Mesenchymal stem cell (in vitro differentiated cells and primary cell): Measurements from ENCODE around the gene TOMM34.

Experiments
- DNase-seq: peaks from one replicate; pipeline ENCODE4 v3.0.0-alpha.2; 2013
- H2AFZ ChIP-seq: one replicate; pipeline ENCODE4 v1.6.1; 2013; ENCODE audit warnings: low read depth, mild to moderate bottlenecking, control low read depth, inconsistent platforms, low read length, moderate library complexity
- H2AK5ac ChIP-seq: 2 replicates; pipeline ENCODE4 v1.6.1; 2013; ENCODE audit warnings: low read length, moderate library complexity, mild to moderate bottlenecking, inconsistent platforms; ENCODE audit not compliant: severe bottlenecking
- H2BK120ac ChIP-seq: one replicate; pipeline ENCODE4 v1.6.1; 2013; ENCODE audit warnings: low read depth, mild to moderate bottlenecking, inconsistent platforms, low read length, moderate library complexity
- H2BK12ac ChIP-seq, 2 experiments: one replicate each; pipeline ENCODE4 v1.6.1; 2013; ENCODE audit warnings: inconsistent platforms in 2 of 2, low read length in 2 of 2, mild to moderate bottlenecking in 2 of 2, moderate library complexity in 2 of 2, control low read depth in 1 of 2
- H2BK15ac ChIP-seq: one replicate; pipeline ENCODE4 v1.6.1; 2013; ENCODE audit warnings: mild to moderate bottlenecking, low read depth, inconsistent platforms; ENCODE audit not compliant: poor library complexity, severe bottlenecking
- H2BK5ac ChIP-seq: 2 replicates; pipeline ENCODE4 v1.6.1; 2013; ENCODE audit warnings: low read depth, mild to moderate bottlenecking, low read length, control low read depth, inconsistent platforms; ENCODE audit not compliant: poor library complexity, severe bottlenecking
- H3K14ac ChIP-seq, 2 experiments: one replicate each; pipeline ENCODE4 v1.6.1; 2013; ENCODE audit warnings: inconsistent platforms in 2 of 2, low read length in 2 of 2, control low read depth in 1 of 2, mild to moderate bottlenecking in 1 of 2, moderate library complexity in 1 of 2
- H3K18ac ChIP-seq, 2 experiments: one replicate each; pipeline ENCODE4 v1.6.1; 2013; ENCODE audit warnings: inconsistent platforms in 2 of 2, low read length in 2 of 2, control low read depth in 1 of 2, low read depth in 1 of 2, mild to moderate bottlenecking in 1 of 2
- H3K23ac ChIP-seq, 2 experiments: one replicate each; pipeline ENCODE4 v1.6.1; 2013; ENCODE audit warnings: inconsistent platforms in 2 of 2, low read length in 2 of 2, mild to moderate bottlenecking in 2 of 2, moderate library complexity in 2 of 2, control low read depth in 1 of 2
- H3K27ac ChIP-seq: 2 replicates; pipeline ENCODE4 v1.5.1; 2013; ENCODE audit warnings: mild to moderate bottlenecking, moderate library complexity, low read length, control low read depth, inconsistent platforms; ENCODE audit not compliant: poor library complexity, severe bottlenecking
- H3K27me3 ChIP-seq, 2 experiments: 2 replicates each; pipeline versions ENCODE4 v1.6.1 to v1.7.0; 2013; ENCODE audit warnings: low read length in 2 of 2, mild to moderate bottlenecking in 2 of 2, moderate library complexity in 2 of 2, control low read depth in 1 of 2, inconsistent platforms in 1 of 2; ENCODE audit not compliant: control insufficient read depth in 1 of 2, insufficient read depth in 1 of 2
- H3K36me3 ChIP-seq, 2 experiments: 2 replicates each; pipeline versions ENCODE4 v1.6.1 to v1.7.0; 2013; ENCODE audit warnings: low read length in 2 of 2, control low read depth in 1 of 2, inconsistent platforms in 1 of 2, low read depth in 1 of 2, mild to moderate bottlenecking in 1 of 2; ENCODE audit not compliant: insufficient read depth in 2 of 2, control insufficient read depth in 1 of 2
- H3K4ac ChIP-seq, 2 experiments: one replicate each; pipeline ENCODE4 v1.6.1; 2013; ENCODE audit warnings: inconsistent platforms in 2 of 2, low read length in 2 of 2, mild to moderate bottlenecking in 2 of 2, moderate library complexity in 2 of 2, control low read depth in 1 of 2, low read depth in 1 of 2
- H3K4me1 ChIP-seq: 2 replicates; pipeline ENCODE4 v1.6.1; 2013; ENCODE audit warnings: low read depth, low read length, control low read depth; ENCODE audit not compliant: control insufficient read depth, insufficient read depth
- H3K4me2 ChIP-seq: 2 replicates; pipeline ENCODE4 v1.6.1; 2013; ENCODE audit warnings: low read length, mild to moderate bottlenecking, inconsistent platforms; ENCODE audit not compliant: poor library complexity, severe bottlenecking
- H3K4me3 ChIP-seq, 2 experiments: 2 replicates each; pipeline versions ENCODE4 v1.5.1 to v1.7.0; 2013; ENCODE audit warnings: low read length in 2 of 2, mild to moderate bottlenecking in 2 of 2, control low read depth in 1 of 2, low read depth in 1 of 2; ENCODE audit not compliant: insufficient read depth in 1 of 2
- H3K79me1 ChIP-seq: replicated peaks from 2 replicates; pipeline ENCODE4 v1.6.1; 2013; ENCODE audit warnings: mild to moderate bottlenecking, control low read depth, low read length, inconsistent platforms; ENCODE audit not compliant: poor library complexity, severe bottlenecking
- H3K9ac ChIP-seq: 2 replicates; pipeline ENCODE4 v1.7.0; 2013; ENCODE audit warnings: mild to moderate bottlenecking, low read length, moderate library complexity
- H3K9me3 ChIP-seq: 2 replicates; pipeline ENCODE4 v1.7.0; 2013; ENCODE audit warnings: mild to moderate bottlenecking, low read length; ENCODE audit not compliant: control insufficient read depth
- H4K8ac ChIP-seq: one replicate; pipeline ENCODE4 v1.6.1; 2013; ENCODE audit warnings: inconsistent platforms, mild to moderate bottlenecking, low read length, moderate library complexity
- H4K91ac ChIP-seq: one replicate; pipeline ENCODE4 v1.6.1; 2013; ENCODE audit warnings: mild to moderate bottlenecking, low read length, inconsistent platforms
- WGBS: methylation state at CpG from one replicate; pipeline ENCODE4 v1.1.7; 2013; ENCODE audit warnings: mixed read lengths; 5-methylcytosine and 5-hydroxymethylcytosine counted together

Gene TOMM34

GRCh38 chr20:44942264-44942973 lies 17.8 kb downstream of the TOMM34 start:
- Histone ChIP-seq H2BK12ac (no peak overlapping the region), H2BK120ac (no peak overlapping the region), H3K9ac (no peak overlapping the region), H3K9me3 (no peaks in the 10 kb centered on the region), H3K4me1 (peaks cover 8% of the 10 kb centered on the region), H3K27me3 (no peaks in the 10 kb centered on the region), H3K23ac (no peak overlapping the region), H3K79me1 (peaks cover 22% of the 10 kb centered on the region), H2BK5ac (no peak overlapping the region), H2AFZ (no peak overlapping the region), H3K4me2 (no peak overlapping the region), H3K18ac (no peak overlapping the region), H3K4me3 (no peak overlapping the region), H4K91ac (no peak overlapping the region), H4K8ac (no peak overlapping the region), H3K27ac (no peak overlapping the region), H3K4ac (no peak overlapping the region), H3K14ac (no peak overlapping the region), H2BK15ac (no peak overlapping the region), H3K36me3 (peaks cover 59 to 86% of the 10 kb centered on the region in 2 experiments), H2AK5ac (no peak overlapping the region)
- no peak for DNase-seq
- WGBS = over 99% methylated on average over 4 of the region's 4 CpGs

GRCh38 chr20:44941120-44941691 lies 19.0 kb downstream of the TOMM34 start:
- H3K79me1 ChIP-seq = peaks cover 22% of the 10 kb centered on the region
- H4K91ac ChIP-seq = no peak overlapping the region
- no peak overlapping the region for H3K27ac ChIP-seq
- H2BK5ac ChIP-seq = no peak overlapping the region
- no peak overlapping the region for H2BK12ac ChIP-seq
- H3K9me3 ChIP-seq = no peaks in the 10 kb centered on the region
- peaks cover 69 to 85% of the 10 kb centered on the region in 2 experiments for H3K36me3 ChIP-seq
- H3K9ac ChIP-seq = no peak overlapping the region
- no peak overlapping the region for H3K4ac ChIP-seq
- H2AFZ ChIP-seq = no peak overlapping the region
- no peak overlapping the region for H3K4me3 ChIP-seq
- no peaks in the 10 kb centered on the region for H3K27me3 ChIP-seq
- 96% methylated on average over 7 of the region's 7 CpGs for WGBS
- no peak overlapping the region for H2BK120ac ChIP-seq
- DNase-seq = no peak
- no peak overlapping the region for H3K23ac ChIP-seq
- no peak overlapping the region for H4K8ac ChIP-seq
- H3K4me2 ChIP-seq = no peak overlapping the region
- H2AK5ac ChIP-seq = no peak overlapping the region
- H2BK15ac ChIP-seq = no peak overlapping the region
- no peak overlapping the region for H3K18ac ChIP-seq
- no peak overlapping the region for H3K14ac ChIP-seq
- peaks cover 6% of the 10 kb centered on the region for H3K4me1 ChIP-seq

GRCh38 chr20:44938637-44939036 lies 21.6 kb downstream of the TOMM34 start:
- Histone ChIP-seq H3K27ac (no peak overlapping the region), H2BK5ac (no peak overlapping the region), H3K18ac (no peak overlapping the region), H3K9me3 (no peaks in the 10 kb centered on the region), H2BK120ac (no peak overlapping the region), H3K4me2 (no peak overlapping the region), H4K91ac (no peak overlapping the region), H3K4ac (no peak overlapping the region), H3K79me1 (peaks cover 15% of the 10 kb centered on the region), H3K27me3 (no peaks in the 10 kb centered on the region), H3K23ac (no peak overlapping the region), H4K8ac (no peak overlapping the region), H3K14ac (no peak overlapping the region), H3K4me1 (peaks cover 6% of the 10 kb centered on the region), H2AFZ (no peak overlapping the region), H2BK12ac (no peak overlapping the region), H3K36me3 (peaks cover 72 to 81% of the 10 kb centered on the region in 2 experiments), H2AK5ac (no peak overlapping the region), H3K9ac (no peak overlapping the region), H3K4me3 (no peak overlapping the region), H2BK15ac (no peak overlapping the region)
- 94% methylated on average over 9 of the region's 9 CpGs for WGBS
- DNase-seq = no peak

GRCh38 chr20:44936510-44936909 lies 23.7 kb downstream of the TOMM34 start:
- Histone ChIP-seq H2AK5ac (no peak overlapping the region), H3K4me1 (peaks cover 6% of the 10 kb centered on the region), H3K9me3 (no peaks in the 10 kb centered on the region), H3K4ac (no peak overlapping the region), H3K4me2 (no peak overlapping the region), H2BK12ac (no peak overlapping the region), H3K36me3 (peaks cover 66 to 77% of the 10 kb centered on the region in 2 experiments), H2BK120ac (no peak overlapping the region), H3K4me3 (no peak overlapping the region), H3K27me3 (no peaks in the 10 kb centered on the region), H3K27ac (no peak overlapping the region), H3K14ac (no peak overlapping the region), H2AFZ (no peak overlapping the region), H3K18ac (no peak overlapping the region), H3K23ac (no peak overlapping the region), H2BK15ac (no peak overlapping the region), H3K79me1 (peaks cover 6% of the 10 kb centered on the region), H3K9ac (no peak overlapping the region), H2BK5ac (no peak overlapping the region), H4K8ac (no peak overlapping the region), H4K91ac (no peak overlapping the region)
- no peak for DNase-seq
- WGBS = 96% methylated on average over 10 of the region's 10 CpGs
